GM21528 (cell line): ENCODE results near the gene PLA2G3.
A peak's percentile ranks its signal among the peaks of the same experiment; 100 is the strongest.
"Not testable (repeated sequence)": the region's sequence is repeated elsewhere in the genome, so short reads cannot be mapped to it uniquely, and the experiment has no call there.

Experiments
- ATAC-seq: cut with Tn5 transposase; IDR thresholded peaks from one replicate; pipeline ENCODE4 v1.9.1; 2021; ENCODE audit warnings: mild to moderate bottlenecking, moderate library complexity; ENCODE audit not compliant: unreplicated experiment, low FRiP score

Gene PLA2G3

DNA sequence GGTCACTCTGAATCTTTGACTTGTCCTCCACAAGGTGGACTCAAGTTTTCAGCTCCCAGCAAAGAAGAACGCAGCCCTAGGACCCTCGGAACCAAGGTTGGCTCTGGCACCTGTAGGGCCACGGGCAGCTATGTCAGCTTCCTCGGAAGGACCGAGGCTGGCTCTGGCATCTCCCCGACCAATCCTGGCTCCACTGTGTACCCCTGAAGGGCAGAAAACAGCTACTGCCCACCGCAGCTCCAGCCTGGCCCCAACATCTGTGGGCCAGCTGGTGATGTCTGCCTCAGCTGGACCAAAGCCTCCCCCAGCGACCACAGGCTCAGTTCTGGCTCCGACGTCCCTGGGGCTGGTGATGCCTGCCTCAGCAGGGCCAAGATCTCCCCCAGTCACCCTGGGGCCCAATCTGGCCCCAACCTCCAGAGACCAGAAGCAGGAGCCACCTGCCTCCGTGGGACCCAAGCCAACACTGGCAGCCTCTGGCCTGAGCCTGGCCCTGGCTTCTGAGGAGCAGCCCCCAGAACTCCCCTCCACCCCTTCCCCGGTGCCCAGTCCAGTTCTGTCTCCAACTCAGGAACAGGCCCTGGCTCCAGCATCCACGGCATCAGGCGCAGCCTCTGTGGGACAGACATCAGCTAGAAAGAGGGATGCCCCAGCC is 15.4 kb downstream of the PLA2G3 start:
- ATAC-seq: no peak

DNA sequence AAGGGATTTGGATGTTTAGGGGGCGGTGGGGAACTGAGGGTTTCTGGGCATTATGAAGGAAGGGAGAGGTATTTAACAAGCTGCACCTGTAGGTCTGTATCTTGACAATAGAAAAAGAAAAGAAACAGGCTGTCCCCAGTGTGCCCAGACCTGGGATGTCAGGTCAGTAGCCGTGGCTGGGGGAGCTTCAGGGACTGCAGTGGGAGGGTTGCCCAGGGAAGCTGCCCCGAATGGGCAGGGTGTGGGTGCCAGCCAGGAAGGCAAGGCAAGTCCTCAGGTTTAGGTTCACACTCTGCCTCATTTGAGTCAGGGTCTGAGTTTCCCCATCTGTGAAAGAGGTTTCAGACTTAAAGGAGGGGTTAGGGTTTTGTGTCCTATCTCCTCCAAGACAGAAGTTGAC is 16.0 kb downstream of the PLA2G3 start:
- no peak for ATAC-seq

DNA sequence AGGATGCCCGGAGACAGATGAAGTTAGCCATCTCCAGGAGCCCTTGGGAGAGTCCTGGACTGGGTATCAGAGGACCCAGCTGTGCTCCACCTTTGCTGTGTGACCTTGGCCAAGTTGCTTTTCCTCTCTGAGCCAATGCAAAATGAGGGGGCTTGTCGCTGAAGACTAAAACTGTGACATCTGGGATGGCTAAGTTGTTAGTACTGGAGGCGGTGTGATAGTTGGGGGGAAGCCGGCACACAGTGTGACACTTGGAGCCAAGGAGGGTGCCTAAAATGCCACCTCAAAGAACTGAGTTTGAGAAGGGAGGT is 17.1 kb downstream of the PLA2G3 start:
- no peak for ATAC-seq

DNA sequence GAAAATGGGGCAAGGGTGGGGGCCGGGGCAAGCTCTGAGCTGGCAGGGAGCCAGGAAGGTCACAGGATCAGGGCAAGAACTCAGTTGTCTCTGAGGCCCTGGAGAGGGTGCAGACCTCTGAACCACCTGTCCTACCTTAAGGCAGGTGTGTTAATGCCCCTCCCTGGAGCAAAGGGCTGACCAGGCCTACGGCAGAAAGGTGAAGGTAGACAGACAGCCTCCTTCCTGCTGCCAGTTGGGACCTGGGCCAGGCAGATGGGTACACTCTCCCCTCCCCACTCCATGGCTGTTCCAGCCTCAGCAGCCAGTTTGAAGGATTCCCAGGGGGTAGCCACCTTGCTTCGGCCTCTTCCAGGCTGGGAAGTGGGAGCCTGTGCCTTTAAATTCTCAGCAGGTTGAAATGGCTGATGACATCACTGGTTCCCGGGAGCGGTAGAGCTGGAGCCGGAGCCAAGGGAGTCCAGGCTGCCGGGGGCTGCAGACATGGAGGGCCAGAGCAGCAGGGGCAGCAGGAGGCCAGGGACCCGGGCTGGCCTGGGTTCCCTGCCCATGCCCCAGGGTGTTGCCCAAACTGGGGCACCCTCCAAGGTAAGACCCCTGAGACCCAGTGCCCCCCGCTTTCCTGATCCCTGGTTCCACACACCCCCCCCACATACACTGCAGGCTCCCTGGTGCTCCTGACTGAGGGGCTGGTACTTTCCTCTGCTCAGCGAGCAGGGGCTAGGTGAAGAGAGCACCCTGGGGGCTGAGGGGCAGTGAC is 17.6 kb downstream of the PLA2G3 start, which contains the start of gene INPP5J:
Gene INPP5J (plus strand): TSS at position 435 of the 760 bp plus-strand sequence. CDS start 49 bp downstream, at position 484.
- ATAC-seq: no peak

DNA sequence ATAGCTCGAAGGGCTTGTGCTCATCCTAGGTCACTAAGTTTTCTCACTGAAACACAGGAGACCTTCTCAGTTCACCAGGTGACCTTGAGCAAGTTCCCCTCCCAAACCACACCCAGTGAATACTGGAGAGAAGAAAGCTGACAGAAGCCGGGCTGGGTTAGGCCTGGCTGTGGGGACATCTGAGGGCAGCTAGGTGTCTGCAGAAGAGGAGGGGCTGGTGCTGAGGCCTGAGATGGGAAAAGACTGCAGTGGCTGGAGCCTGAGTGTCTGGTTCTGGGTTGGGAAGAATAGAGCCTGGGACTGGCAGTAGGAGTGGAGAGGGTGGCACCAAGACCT is 18.1 kb downstream of the PLA2G3 start:
- no peak for ATAC-seq

DNA sequence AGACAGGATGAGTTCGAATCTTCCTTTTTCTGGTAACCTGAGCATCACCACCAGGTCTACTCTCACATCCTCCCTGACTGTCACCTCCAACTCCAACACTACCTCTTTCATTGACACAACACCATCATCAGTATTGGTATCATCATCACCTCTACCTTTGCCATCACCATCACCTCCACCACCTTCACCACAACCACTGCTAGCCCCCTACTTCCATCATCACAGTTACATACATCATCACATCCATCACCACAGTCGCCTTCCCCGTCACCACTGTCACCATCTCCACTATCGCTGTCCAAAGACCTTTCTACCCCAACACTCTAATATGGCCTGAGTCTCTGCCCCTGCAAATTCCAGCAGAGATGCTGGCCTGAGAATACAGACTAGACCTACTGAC is 18.9 kb downstream of the PLA2G3 start:
- no peak for ATAC-seq

DNA sequence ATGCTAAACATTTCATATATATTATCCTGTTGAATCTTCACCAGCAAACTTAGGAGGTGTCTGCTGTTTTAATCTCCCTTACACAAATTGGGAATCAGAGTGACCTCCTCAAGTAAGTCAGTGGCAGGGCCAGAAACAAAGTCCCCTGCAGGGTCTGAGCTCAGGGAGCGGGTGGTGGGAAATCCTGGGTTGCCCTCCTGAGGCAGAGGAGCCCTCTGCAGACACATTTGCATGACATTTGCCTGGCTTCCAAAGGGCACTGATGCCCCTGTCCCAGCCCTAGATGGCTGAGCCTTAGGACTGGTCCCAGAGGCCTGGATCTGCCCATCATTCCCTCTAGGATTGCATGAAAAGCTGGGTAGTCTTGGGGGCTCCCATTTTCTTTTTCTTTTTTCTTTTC is 19.7 kb downstream of the PLA2G3 start:
- ATAC-seq: no peak

DNA sequence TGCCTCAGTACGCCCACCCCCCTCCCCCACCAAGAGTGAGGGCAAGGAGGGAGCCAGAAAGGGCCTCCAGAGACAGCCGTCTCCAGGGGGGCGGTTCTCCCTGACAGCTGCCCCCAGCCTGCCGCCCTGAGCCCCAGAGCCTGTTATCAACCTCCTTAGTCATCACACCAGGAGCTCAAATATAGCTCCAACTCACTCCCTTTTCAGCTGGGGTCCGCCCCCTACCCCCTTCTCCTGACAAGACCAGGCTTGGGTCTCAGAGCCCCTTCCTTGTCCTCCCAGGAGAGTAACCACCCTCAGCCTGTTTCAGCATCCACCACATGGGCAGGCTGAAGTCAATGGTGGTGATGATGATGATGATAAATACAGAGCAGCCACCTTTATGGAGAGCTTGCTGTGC is 20.1 kb downstream of the PLA2G3 start:
- ATAC-seq: no peak

DNA sequence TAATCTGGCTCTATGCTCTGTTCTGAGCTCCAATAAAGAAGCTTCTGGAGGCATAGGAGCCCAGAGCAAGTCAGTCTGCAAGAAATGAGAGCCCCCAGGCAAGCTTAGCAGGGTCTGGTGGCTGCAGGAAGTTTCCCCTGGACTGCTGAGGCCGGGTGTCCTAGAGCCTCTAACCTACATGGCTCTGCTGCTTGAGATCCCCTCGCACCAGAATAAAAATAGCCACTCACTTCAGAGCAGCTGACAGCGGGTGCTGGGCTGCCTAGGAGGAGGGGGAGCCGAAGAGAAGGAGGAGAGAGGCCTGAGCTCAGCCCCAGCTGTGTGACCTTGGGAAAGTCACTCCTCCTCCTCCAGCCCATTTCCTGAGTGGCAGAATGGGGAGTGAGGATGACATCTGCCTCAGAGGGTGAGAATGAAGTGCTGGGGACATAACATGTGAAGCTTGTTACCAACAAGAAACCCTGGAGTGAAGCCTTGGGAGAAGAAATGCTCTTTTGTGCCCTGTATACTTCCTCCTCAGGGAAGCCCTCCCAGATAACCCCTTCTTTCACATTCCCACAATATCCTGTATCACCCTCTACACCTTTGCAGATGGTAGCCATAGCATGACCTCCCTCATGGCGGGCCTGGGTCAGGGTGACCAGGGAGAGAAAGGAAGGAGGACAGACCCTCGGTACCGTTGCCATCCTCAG is 21.1 kb downstream of the PLA2G3 start:
- ATAC-seq: no peak

DNA sequence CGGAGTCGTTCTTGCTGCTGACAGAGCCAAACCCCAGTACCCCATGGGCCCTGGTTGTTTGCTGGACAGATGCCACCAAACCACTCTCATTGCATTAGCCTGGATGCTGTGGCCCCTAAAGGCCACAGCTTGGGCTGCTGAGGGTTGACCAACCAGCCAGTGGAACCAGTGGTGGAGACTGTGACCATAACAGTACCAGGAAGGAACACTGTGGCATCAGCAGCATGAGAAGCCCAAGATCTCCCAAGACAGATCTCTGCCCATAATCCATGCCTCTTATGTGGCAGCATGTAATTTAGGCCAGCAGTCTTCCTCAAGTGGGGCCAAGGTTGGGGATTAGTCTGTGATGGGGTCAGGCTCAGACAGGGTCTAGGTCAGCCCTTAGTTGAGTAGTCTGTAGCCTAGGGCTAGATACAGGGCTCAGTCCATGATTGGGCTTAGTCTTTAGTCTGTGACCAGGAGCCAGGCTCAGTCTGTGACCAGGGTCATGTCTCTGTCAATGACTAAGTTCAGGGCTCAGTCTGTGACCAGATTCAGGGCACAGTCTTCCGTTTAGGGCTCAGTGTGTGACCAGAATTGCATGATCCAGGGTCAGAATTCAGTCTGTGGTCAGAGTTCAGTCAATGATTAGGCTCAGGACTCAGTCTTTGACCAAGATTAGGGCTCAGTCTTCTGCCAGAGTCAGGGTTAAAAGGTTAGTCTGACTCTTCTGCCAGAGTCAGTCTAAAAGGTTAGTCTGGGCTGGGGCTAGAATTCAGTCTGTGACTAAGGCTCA is 22.1 kb downstream of the PLA2G3 start:
- ATAC-seq: no peak

DNA sequence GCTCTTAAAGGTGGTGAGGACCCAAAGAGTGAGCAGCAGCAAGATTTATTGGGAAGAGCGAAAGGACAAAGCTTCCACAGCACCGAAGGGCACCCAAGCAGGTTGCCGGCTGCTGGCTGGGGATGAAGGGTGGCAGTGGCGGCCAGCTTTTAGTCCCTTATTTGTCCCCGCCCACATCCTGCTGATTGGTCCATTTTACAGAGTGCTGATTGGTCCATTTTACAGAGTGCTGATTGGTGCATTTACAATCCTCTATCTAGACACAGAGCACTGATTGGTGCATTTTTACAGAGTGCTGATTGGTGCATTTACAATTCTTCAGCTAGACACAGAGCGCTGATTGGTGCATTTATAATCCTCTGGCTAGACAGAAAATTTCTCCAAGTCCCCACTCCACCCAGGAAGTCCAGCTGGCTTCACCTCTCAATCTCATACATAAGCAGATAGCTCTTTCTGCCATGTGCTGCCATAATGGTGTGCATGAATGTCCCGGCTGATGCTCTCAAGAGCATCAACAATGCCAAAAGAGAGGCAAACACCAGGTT is 27.7 kb downstream of the PLA2G3 start:
- ATAC-seq: not testable (repeated sequence)

DNA sequence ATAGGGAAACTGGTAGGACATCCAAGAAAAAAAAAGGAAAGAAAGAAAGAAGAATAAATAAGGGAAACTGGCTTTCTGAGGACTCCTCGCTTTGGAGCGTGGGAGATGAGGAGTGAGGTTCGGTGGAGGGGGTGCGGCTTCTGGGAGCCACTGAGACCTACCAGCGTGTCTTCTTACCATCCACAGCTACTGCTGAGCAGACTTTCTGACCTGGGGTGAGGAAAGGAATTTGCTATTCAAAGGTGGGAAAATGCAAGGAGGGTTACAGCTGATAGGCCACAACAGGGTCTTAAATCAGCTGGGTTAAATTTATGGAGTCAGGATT is 32.5 kb downstream of the PLA2G3 start:
- ATAC-seq: peak; percentile 23

DNA sequence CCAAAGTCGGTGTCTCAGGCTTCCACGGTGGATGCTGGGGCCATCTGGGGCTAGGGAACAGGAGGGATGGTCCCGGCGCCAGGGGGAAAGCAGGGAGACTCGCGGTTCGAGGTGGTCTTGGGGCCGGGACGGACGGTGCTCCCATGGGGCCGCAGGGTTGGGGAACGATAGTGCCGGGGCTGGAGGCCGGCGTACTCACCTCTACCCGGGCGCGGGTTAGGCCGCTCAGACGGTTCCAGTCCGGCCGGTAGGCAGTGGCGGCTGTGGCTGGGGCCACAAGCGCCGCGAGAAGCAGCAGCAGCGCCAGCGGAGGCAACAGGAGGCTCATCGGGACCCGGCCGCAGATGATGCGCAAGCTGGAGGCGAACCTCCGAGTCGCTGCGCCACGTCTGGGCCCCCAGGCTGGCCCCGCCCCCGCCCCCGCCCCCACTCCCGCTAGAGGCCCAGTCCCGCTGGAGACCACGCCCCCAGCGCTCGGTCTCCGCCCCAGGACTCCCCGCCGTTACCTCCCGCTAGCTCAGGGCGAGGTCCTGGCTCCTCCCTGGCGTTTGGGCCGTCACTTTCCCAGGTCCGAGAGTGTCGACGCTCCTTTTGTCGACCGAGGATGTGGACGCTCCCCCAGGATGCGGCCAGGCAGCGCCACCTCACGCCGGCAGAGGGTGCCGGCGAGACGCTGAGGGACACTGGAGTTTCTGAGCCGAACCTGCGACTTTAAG is 33.0 kb downstream of the PLA2G3 start, which contains the start of gene SELENOM:
Gene SELENOM (minus strand): TSS at position 391 of the 716 bp plus-strand sequence. CDS start 63 bp downstream, at position 328.
- ATAC-seq: peak; percentile 82

DNA sequence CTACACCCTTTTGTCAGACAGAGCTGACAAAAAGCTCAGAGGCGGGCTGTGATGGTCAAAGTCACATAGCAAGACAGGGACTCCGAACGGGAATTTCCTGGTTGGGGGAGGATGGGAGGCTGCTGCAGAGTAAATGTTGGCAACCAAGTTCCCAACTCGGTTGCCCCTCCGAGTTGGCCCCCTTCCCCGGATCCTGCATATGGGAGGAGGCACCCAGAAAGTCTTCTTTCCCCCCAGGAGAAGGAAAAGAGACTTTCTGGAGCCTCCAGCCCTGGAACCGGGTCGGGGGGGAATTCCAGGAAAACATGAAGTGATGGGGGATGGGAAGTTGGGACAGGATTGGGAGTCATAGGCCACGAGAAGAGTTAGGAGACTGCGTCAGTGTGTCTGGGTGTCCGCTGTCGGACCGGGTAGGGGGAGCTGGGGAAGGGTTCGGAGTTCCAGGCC is 33.6 kb downstream of the PLA2G3 start:
- ATAC-seq: no peak

DNA sequence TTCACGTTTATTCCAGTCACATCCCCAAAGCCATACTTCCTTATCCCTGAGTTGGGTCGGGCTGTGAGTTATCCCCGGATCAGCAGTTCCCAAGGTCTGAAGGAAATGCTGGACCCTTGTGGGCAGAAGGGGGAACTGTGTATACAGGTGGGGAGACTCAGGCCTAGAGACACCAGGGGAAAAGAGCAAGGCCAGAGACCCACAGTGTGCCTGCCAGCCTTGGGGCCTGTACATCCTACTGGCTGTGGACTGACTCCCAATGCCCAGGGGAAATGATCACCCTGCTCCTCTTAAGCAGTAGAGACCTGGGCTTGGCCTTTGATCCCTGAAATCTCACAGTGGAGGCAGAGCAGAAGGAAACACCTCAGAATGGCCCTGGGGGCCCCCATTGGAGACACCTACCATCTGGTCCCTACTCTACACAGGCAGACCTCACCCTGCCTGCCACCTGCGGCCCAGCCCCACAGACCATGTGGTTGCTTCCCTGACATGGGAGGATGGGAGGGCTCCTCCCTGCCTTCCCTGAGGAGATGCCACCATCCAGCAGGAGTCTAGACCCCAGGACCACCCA is 34.2 kb downstream of the PLA2G3 start:
- no peak for ATAC-seq

DNA sequence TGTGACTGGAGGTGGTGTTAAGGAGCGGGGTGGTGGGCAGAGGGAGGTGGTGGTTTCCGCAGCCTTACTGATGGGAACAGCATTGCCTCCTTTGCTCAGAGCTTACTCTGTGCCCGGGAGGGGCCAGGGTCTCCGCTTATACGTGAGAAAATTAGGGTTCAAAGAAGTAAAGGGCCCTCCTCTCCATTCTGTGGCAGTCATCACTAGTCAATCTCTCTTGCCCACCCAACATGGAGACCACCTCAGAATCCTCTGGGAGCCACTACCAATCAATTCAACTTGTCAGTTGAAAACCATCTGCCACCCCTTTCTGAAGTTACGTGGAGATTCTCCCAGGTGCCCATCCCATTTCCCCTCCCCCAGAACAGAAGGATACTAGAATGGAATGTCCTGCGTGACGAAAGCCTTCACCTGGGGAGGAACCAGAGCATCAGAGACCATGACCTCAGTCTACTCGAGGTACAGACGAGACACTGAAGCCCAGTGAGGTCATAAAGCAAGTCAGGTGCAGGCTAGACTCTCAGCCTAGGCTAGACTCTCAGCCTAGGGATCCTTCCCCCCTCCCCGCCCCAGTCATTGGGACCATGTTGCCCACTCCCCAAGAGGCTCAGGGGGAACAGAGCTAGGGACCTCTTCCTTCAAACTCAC is 34.9 kb downstream of the PLA2G3 start:
- no peak for ATAC-seq

DNA sequence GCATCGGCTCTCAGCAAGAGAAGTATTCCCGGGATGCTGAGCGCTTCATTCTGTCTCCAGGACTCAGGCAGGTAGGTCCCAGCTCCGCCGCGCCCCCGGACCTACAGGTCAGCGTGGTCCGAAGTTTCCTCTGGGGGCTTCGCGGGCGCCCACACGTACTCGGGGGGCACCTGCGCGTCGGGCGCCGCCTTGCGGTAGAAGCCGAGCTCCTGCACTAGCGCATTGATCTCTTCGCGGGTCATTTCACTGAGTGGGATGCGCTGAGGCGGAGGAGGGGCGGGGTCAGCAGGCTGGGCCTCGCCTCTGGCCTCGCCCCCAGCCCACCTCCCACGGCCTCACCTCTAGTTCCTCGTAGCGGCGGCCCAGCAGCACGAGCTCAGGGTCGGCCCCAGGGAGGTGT is 35.4 kb downstream of the PLA2G3 start:
- ATAC-seq: no peak

DNA sequence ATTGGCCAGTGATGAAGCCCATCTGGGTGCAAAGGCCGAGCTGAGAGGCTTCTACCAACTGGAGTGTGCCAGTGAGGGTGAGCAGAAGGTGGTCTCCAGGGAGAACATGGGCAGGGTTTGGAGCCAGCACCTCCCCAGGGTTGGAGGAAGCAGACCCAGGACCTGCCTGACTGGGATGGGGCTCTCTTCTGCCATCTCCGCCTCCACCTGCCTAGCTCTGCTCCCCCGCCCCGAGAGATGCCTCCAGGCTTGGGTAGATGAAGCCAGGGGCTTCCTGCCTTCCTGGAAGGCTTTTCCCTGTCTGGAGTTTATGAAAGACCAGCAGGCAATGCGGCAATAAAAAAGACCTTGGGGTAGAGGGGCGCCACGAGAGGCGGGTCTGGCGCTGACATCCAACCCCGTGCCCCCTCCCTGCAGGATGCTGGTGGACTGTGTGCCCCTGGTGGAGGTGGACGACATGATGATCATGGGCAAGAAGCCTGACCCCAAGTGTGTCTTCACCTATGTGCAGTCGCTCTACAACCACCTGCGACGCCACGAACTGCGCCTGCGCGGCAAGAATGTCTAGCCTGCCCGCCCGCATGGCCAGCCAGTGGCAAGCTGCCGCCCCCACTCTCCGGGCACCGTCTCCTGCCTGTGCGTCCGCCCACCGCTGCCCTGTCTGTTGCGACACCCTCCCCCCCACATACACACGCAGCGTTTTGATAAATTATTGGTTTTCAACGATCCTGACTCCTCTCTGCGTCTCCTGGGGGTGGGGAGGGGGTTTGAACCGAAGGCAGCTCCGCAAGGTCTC is 36.2 kb downstream of the PLA2G3 start:
- ATAC-seq: no peak
